HG03060 (cell line): Measurements from ENCODE around the gene CTSZ.
"Not testable (repeated sequence)": the region's sequence is repeated elsewhere in the genome, so short reads cannot be mapped to it uniquely, and the experiment has no call there.

ENCODE experiments used
- ATAC-seq: cut with Tn5 transposase; IDR thresholded peaks from one replicate; pipeline ENCODE4 v1.9.1; 2021; ENCODE audit warnings: low read depth, moderate number of reproducible peaks; ENCODE audit not compliant: unreplicated experiment

CTSZ gene

GRCh38 chr20:59014680-59015389, 7.8 kb upstream of the CTSZ start:
- no peak for ATAC-seq

GRCh38 chr20:59013959-59014608, 7.0 kb upstream of the CTSZ start:
- ATAC-seq, result no peak

GRCh38 chr20:59013031-59013951, 6.2 kb upstream of the CTSZ start:
- ATAC-seq, result no peak

GRCh38 chr20:59011874-59012157, 4.8 kb upstream of the CTSZ start:
- ATAC-seq, result not testable (repeated sequence)

GRCh38 chr20:59010995-59011873, 4.2 kb upstream of the CTSZ start:
- no peak for ATAC-seq

- no peak for ATAC-seq
Measured at GRCh38 chr20:59010321-59010994, 3.4 kb upstream of the CTSZ start.

- no peak for ATAC-seq
Measured at GRCh38 chr20:59008715-59009336, 1.8 kb upstream of the CTSZ start.

- no peak for ATAC-seq
Measured at GRCh38 chr20:59007665-59008511, 834 bp upstream of the CTSZ start.

GRCh38 chr20:59006167-59006863, 739 bp downstream of the CTSZ start:
- ATAC-seq, result no peak

GRCh38 chr20:59005523-59006166, 1.4 kb downstream of the CTSZ start:
- no peak for ATAC-seq

- peak; percentile 55 for ATAC-seq
Measured at GRCh38 chr20:59004763-59005522, 2.1 kb downstream of the CTSZ start.

- no peak for ATAC-seq
Measured at GRCh38 chr20:59004493-59004762, 2.6 kb downstream of the CTSZ start.

GRCh38 chr20:59003836-59004492, 3.1 kb downstream of the CTSZ start:
- ATAC-seq, result no peak

GRCh38 chr20:59002874-59003399, 4.1 kb downstream of the CTSZ start:
- no peak for ATAC-seq

- no peak for ATAC-seq
Measured at GRCh38 chr20:59002388-59002787, 4.7 kb downstream of the CTSZ start.

- no peak for ATAC-seq
Measured at GRCh38 chr20:59001449-59002171, 5.4 kb downstream of the CTSZ start.
